ENCODE measurements around the gene SCEL.

Gene SCEL

GRCh38 chr13:77528414-77528813 is 7.1 kb upstream of the SCEL start:
- no peak for DNase-seq (ENCODE audit: low read depth)
- no peak for TF ChIP-seq CTCF (conservative IDR thresholded peaks at IDR 0.05; ENCODE audit: low read depth, low read length)
- no peak overlapping the region for H3K4me3 ChIP-seq (ENCODE audit: low read length)

GRCh38 chr13:77528834-77529500 is 6.5 kb upstream of the SCEL start:
- TF ChIP-seq CTCF (conservative IDR thresholded peaks at IDR 0.05; ENCODE audit: low read depth, low read length): no peak
- DNase-seq (ENCODE audit: low read depth): no peak
- no peak overlapping the region for H3K4me3 ChIP-seq (ENCODE audit: low read length)

- DNase-seq (ENCODE audit: low read depth): no peak
- no peak overlapping the region for H3K4me3 ChIP-seq (ENCODE audit: low read length)
- no peak for TF ChIP-seq CTCF (conservative IDR thresholded peaks at IDR 0.05; ENCODE audit: low read depth, low read length)
Observed at GRCh38 chr13:77529501-77529840, 6.0 kb upstream of the SCEL start.

GRCh38 chr13:77530875-77531274 is 4.6 kb upstream of the SCEL start:
- no peak for DNase-seq (ENCODE audit: low read depth)
- H3K4me3 ChIP-seq (ENCODE audit: low read length): no peak overlapping the region
- TF ChIP-seq CTCF (conservative IDR thresholded peaks at IDR 0.05; ENCODE audit: low read depth, low read length): no peak

GRCh38 chr13:77532983-77533382 is 2.5 kb upstream of the SCEL start:
- no peak for TF ChIP-seq CTCF (conservative IDR thresholded peaks at IDR 0.05; ENCODE audit: low read depth, low read length)
- DNase-seq (ENCODE audit: low read depth): no peak
- H3K4me3 ChIP-seq (ENCODE audit: low read length): no peak overlapping the region

GRCh38 chr13:77533875-77534788 is 1.4 kb upstream of the SCEL start:
- DNase-seq (ENCODE audit: low read depth): no peak
- no peak overlapping the region for H3K4me3 ChIP-seq (ENCODE audit: low read length)
- no peak for TF ChIP-seq CTCF (conservative IDR thresholded peaks at IDR 0.05; ENCODE audit: low read depth, low read length)

- no peak overlapping the region for H3K4me3 ChIP-seq (ENCODE audit: low read length)
- no peak for TF ChIP-seq CTCF (conservative IDR thresholded peaks at IDR 0.05; ENCODE audit: low read depth, low read length)
Observed at GRCh38 chr13:77536358-77536757, 852 bp downstream of the SCEL start.

More at GRCh38 chr13:77536358-77536757, 852 bp downstream of the SCEL start:
- DNase-seq (ENCODE audit: low read depth): no peak

Measured in retinal pigment epithelial cell (primary cell).